Neutrophil (primary cell): ENCODE results near the gene LRRFIP1.

Experiments used
- H3K27ac ChIP-seq: fragments of 200-600 bp; sonication (generic); 2 replicates; pipeline ENCODE4 v1.5.1; 2016; ENCODE audit warnings: mild to moderate bottlenecking, moderate library complexity
- H3K27me3 ChIP-seq: fragments of 200-600 bp; sonication (generic); 2 replicates; pipeline ENCODE4 v1.6.0; 2016; ENCODE audit warnings: mild to moderate bottlenecking
- H3K36me3 ChIP-seq: fragments of 200-600 bp; sonication (generic); 2 replicates; pipeline ENCODE4 v1.5.1; 2017
- H3K4me1 ChIP-seq, 2 experiments: fragments of 200-600 bp in 1 of 2; sonication (generic) in 1 of 2; 1 replicate in 1 of 2; 2 replicates in 1 of 2; pipeline versions ENCODE4 v1.5.1 to v1.6.1; 2013 to 2016; ENCODE audit warnings: low read depth in 1 of 2, low read length in 1 of 2, mild to moderate bottlenecking in 1 of 2, moderate library complexity in 1 of 2; ENCODE audit not compliant: control insufficient read depth in 1 of 2, insufficient read depth in 1 of 2
- H3K4me3 ChIP-seq, 2 experiments: fragments of 200-600 bp in 1 of 2; sonication (generic) in 1 of 2; 1 replicate in 1 of 2; 2 replicates in 1 of 2; pipeline ENCODE4 v1.5.1; 2013 to 2016; ENCODE audit warnings: low read depth in 1 of 2, low read length in 1 of 2, mild to moderate bottlenecking in 1 of 2, moderate library complexity in 1 of 2
- H3K9me3 ChIP-seq: fragments of 200-600 bp; sonication (generic); 2 replicates; pipeline ENCODE4 v1.5.1; 2016
- TF ChIP-seq, protein P1 (sequence below): fragments of 200-600 bp; sonication (generic); IDR thresholded peaks from 2 replicates; pipeline ENCODE4 v1.5.1; 2016; ENCODE audit warnings: antibody characterized with exemption

The LRRFIP1 gene

DNA sequence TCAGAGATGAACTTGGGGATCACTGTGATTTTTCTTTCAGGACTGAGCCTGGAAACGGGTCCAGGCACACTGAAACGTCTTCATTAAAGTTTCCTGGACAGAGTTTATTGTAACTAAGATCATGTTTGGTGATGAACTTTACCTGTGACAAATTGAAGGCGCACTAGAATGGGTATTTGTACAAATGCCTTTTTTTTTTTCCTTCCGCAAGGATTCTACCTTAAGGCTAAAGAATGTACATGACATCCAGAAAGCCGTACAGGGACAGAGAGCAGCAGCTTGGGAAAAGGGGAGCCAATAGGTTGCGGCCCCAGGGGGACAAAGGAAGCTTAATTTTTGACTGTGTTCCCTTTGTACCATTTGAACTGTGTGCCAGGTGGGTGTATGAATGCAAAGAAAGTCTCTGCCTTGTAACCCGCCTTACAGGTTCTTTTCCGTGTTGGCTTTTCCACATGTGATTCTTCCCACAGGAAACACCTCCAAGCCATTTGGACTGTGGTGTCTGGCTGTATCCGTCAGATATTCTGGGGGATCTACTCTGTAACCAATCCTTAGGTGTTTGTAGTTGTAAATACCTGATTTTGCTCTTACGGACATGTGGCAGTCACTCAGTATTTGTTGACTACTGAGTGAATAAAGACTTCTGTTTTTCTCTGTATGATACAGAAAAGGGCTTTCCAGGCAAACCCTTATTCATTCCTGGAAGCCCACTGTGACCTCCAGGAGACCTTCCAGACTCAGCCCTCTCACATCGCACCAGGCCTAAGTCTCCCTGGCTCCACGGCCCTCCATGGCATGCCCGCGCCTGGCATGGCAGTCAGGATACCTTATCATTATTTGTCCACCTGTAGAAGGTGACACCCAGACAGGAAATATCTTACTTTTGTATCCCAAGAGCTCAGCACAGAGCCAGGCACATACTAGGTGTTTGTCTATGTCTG is 1.1 kb downstream of the LRRFIP1 start:
- H3K27ac ChIP-seq = no peak overlapping the region
- TF ChIP-seq, protein P1, sequence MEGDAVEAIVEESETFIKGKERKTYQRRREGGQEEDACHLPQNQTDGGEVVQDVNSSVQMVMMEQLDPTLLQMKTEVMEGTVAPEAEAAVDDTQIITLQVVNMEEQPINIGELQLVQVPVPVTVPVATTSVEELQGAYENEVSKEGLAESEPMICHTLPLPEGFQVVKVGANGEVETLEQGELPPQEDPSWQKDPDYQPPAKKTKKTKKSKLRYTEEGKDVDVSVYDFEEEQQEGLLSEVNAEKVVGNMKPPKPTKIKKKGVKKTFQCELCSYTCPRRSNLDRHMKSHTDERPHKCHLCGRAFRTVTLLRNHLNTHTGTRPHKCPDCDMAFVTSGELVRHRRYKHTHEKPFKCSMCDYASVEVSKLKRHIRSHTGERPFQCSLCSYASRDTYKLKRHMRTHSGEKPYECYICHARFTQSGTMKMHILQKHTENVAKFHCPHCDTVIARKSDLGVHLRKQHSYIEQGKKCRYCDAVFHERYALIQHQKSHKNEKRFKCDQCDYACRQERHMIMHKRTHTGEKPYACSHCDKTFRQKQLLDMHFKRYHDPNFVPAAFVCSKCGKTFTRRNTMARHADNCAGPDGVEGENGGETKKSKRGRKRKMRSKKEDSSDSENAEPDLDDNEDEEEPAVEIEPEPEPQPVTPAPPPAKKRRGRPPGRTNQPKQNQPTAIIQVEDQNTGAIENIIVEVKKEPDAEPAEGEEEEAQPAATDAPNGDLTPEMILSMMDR = no peak
- H3K4me3 ChIP-seq = peak overlapping the region in 1 of 2 experiments; percentile 23
- peaks cover 26 to 31% of the 10 kb centered on the region in 2 experiments for H3K4me1 ChIP-seq
- no peaks in the 10 kb centered on the region for H3K9me3 ChIP-seq
- no peaks in the 10 kb centered on the region for H3K36me3 ChIP-seq
- peaks cover 96% of the 10 kb centered on the region for H3K27me3 ChIP-seq

- Histone ChIP-seq H3K27ac (no peak overlapping the region), H3K27me3 (peaks cover 96% of the 10 kb centered on the region), H3K9me3 (no peaks in the 10 kb centered on the region), H3K4me1 (peaks cover 25 to 29% of the 10 kb centered on the region in 2 experiments), H3K36me3 (no peaks in the 10 kb centered on the region), H3K4me3 (no peak overlapping the region)
- TF ChIP-seq, protein P1 = no peak
Observed at GRCh38 chr2:237629188-237629534, 1.8 kb downstream of the LRRFIP1 start.

GRCh38 chr2:237629739-237630138 is 2.4 kb downstream of the LRRFIP1 start:
- peaks cover 96% of the 10 kb centered on the region for H3K27me3 ChIP-seq
- no peak overlapping the region for H3K27ac ChIP-seq

GRCh38 chr2:237630216-237631000 is 3.0 kb downstream of the LRRFIP1 start:
- no peaks in the 10 kb centered on the region for H3K36me3 ChIP-seq
- H3K4me1 ChIP-seq = peaks cover 12 to 16% of the 10 kb centered on the region in 2 experiments
- peaks cover 94% of the 10 kb centered on the region for H3K27me3 ChIP-seq
- TF ChIP-seq, protein P1 = no peak
- H3K4me3 ChIP-seq = no peak overlapping the region
- no peak overlapping the region for H3K27ac ChIP-seq
- no peaks in the 10 kb centered on the region for H3K9me3 ChIP-seq

More at GRCh38 chr2:237629739-237630138, 2.4 kb downstream of the LRRFIP1 start:
- Histone ChIP-seq H3K9me3 (no peaks in the 10 kb centered on the region), H3K4me3 (no peak overlapping the region), H3K4me1 (peaks cover 19 to 23% of the 10 kb centered on the region in 2 experiments), H3K36me3 (no peaks in the 10 kb centered on the region)
- TF ChIP-seq, protein P1 = no peak

- Histone ChIP-seq H3K36me3 (no peaks in the 10 kb centered on the region), H3K4me1 (peaks cover 4 to 9% of the 10 kb centered on the region in 2 experiments), H3K27ac (no peak overlapping the region), H3K4me3 (no peak overlapping the region), H3K9me3 (no peaks in the 10 kb centered on the region), H3K27me3 (peaks cover 86% of the 10 kb centered on the region)
- TF ChIP-seq, protein P1 = no peak
Observed at GRCh38 chr2:237631007-237631785, 3.8 kb downstream of the LRRFIP1 start.
